DOHH2 (cell line): ENCODE measurements around the gene SDF2.

ENCODE experiments used
- H3F3A ChIP-seq: fragments of 200-600 bp; sonication (generic), shearing (Covaris generic); 2 replicates; pipeline ENCODE4 v1.6.0; 2016; ENCODE audit warnings: antibody characterized with exemption, mild to moderate bottlenecking; ENCODE audit not compliant: control insufficient read depth, insufficient read depth
- H3K27ac ChIP-seq: fragments of 200-600 bp; sonication (generic); 2 replicates; pipeline ENCODE4 v1.5.1; 2014; ENCODE audit warnings: low read depth, mild to moderate bottlenecking, low read length, moderate library complexity
- H3K27me3 ChIP-seq: fragments of 200-600 bp; sonication (generic); 2 replicates; pipeline ENCODE4 v1.6.1; 2014; ENCODE audit warnings: mild to moderate bottlenecking, low read length, mixed read lengths; ENCODE audit not compliant: control insufficient read depth
- H3K36me3 ChIP-seq: fragments of 200-600 bp; sonication (generic); 2 replicates; pipeline ENCODE4 v1.6.1; 2014; ENCODE audit warnings: mild to moderate bottlenecking, low read length, moderate library complexity, mixed read lengths; ENCODE audit not compliant: control insufficient read depth
- H3K4me1 ChIP-seq: fragments of 200-600 bp; sonication (generic); 2 replicates; pipeline ENCODE4 v1.6.1; 2014; ENCODE audit warnings: mild to moderate bottlenecking, low read length, mixed read lengths; ENCODE audit not compliant: control insufficient read depth
- H3K4me2 ChIP-seq: fragments of 200-600 bp; sonication (generic); 2 replicates; pipeline ENCODE4 v1.6.0; 2014; ENCODE audit warnings: mild to moderate bottlenecking, low read length, moderate library complexity
- H3K4me3 ChIP-seq: fragments of 200-600 bp; sonication (generic); 2 replicates; pipeline ENCODE4 v1.5.1; 2014; ENCODE audit warnings: mild to moderate bottlenecking, low read length, mixed read lengths
- H3K79me2 ChIP-seq: fragments of 200-600 bp; sonication (generic); 2 replicates; pipeline ENCODE4 v1.6.1; 2014; ENCODE audit warnings: mild to moderate bottlenecking, low read length, mixed read lengths; ENCODE audit not compliant: control insufficient read depth
- H3K9me2 ChIP-seq: fragments of 200-600 bp; sonication (generic); replicated peaks from 2 replicates; pipeline ENCODE4 v1.6.1; 2014; ENCODE audit warnings: mild to moderate bottlenecking, low read length, mixed read lengths; ENCODE audit not compliant: control insufficient read depth
- H3K9me3 ChIP-seq: fragments of 200-600 bp; sonication (generic); 2 replicates; pipeline ENCODE4 v1.6.1; 2014; ENCODE audit warnings: antibody characterized with exemption, low read length, mixed read lengths; ENCODE audit not compliant: control insufficient read depth, insufficient read depth
- H4K20me1 ChIP-seq: fragments of 200-600 bp; sonication (generic); 2 replicates; pipeline ENCODE4 v1.6.0; 2014; ENCODE audit warnings: low read depth, mild to moderate bottlenecking, antibody characterized with exemption, low read length, moderate library complexity; ENCODE audit not compliant: control insufficient read depth, insufficient read depth
- CTCF ChIP-seq: fragments of 200-600 bp; sonication (generic); IDR thresholded peaks from one replicate; pipeline ENCODE4 v1.5.1; 2014; ENCODE audit warnings: antibody characterized with exemption, mild to moderate bottlenecking, low read depth, low read length; ENCODE audit not compliant: poor library complexity, severe bottlenecking
- EZH2phosphoT487 ChIP-seq: fragments of 200-600 bp; sonication (generic); IDR thresholded peaks from 2 replicates; pipeline ENCODE4 v1.6.1; 2017; ENCODE audit warnings: borderline replicate concordance, mild to moderate bottlenecking, antibody characterized with exemption, low read length, moderate library complexity, mixed read lengths

SDF2 gene

GRCh38 chr17:28620010-28620409 is 41.7 kb downstream of the SDF2 start:
- H3K79me2 ChIP-seq, result no peaks in the 10 kb centered on the region
- peaks cover 97% of the 10 kb centered on the region for H3K36me3 ChIP-seq
- 0 out of 2 replicates have a peak, but pooled peaks cover 4% of the 10 kb centered on the region for H3F3A ChIP-seq
- H3K27me3 ChIP-seq, result no peaks in the 10 kb centered on the region
- no peak overlapping the region for H3K4me3 ChIP-seq
- no peak overlapping the region for H3K4me2 ChIP-seq
- no peaks in the 10 kb centered on the region for H3K9me2 ChIP-seq
- TF ChIP-seq CTCF (no peak), EZH2phosphoT487 (no peak)
- no peaks in the 10 kb centered on the region for H3K9me3 ChIP-seq
- no peaks in the 10 kb centered on the region for H3K4me1 ChIP-seq
- peaks cover 3% of the 10 kb centered on the region; the same call in 1 of the 2 replicates for H4K20me1 ChIP-seq
- no peak overlapping the region for H3K27ac ChIP-seq

GRCh38 chr17:28618464-28618863 is 43.2 kb downstream of the SDF2 start:
- no peaks in the 10 kb centered on the region for H3K27me3 ChIP-seq
- H3K79me2 ChIP-seq, result no peaks in the 10 kb centered on the region
- peaks cover 3% of the 10 kb centered on the region; the same call in 1 of the 2 replicates for H4K20me1 ChIP-seq
- H3K4me2 ChIP-seq, result no peak overlapping the region
- H3K36me3 ChIP-seq, result peaks cover 96% of the 10 kb centered on the region
- TF ChIP-seq CTCF, result no peak
- no peak for TF ChIP-seq EZH2phosphoT487
- H3K4me1 ChIP-seq, result no peaks in the 10 kb centered on the region
- 0 out of 2 replicates have a peak, but pooled peaks cover 4% of the 10 kb centered on the region for H3F3A ChIP-seq
- no peaks in the 10 kb centered on the region for H3K9me3 ChIP-seq
- no peaks in the 10 kb centered on the region for H3K9me2 ChIP-seq
- no peak overlapping the region for H3K27ac ChIP-seq
- H3K4me3 ChIP-seq, result no peak overlapping the region

GRCh38 chr17:28616281-28616680 is 45.4 kb downstream of the SDF2 start:
- H3K27me3 ChIP-seq, result no peaks in the 10 kb centered on the region
- no peaks in the 10 kb centered on the region for H3K9me3 ChIP-seq
- H3K36me3 ChIP-seq, result peaks cover 94% of the 10 kb centered on the region
- peaks cover 6% of the 10 kb centered on the region; the same call in 1 of the 2 replicates for H3F3A ChIP-seq
- H3K4me3 ChIP-seq, result no peak overlapping the region
- no peak overlapping the region for H3K4me2 ChIP-seq
- no peaks in the 10 kb centered on the region for H3K79me2 ChIP-seq
- H4K20me1 ChIP-seq, result peaks cover 6% of the 10 kb centered on the region; the same call in 1 of the 2 replicates
- no peaks in the 10 kb centered on the region for H3K9me2 ChIP-seq
- TF ChIP-seq EZH2phosphoT487 (no peak), CTCF (no peak)
- H3K4me1 ChIP-seq, result peaks cover 5% of the 10 kb centered on the region; the same call in 1 of the 2 replicates
- H3K27ac ChIP-seq, result no peak overlapping the region
